ENCODE measurements around the gene LRBA. TPM values are rescaled to one million over a fixed set of nuclear protein-coding genes. Genes with fewer than 3 reads are reported as not detected.

LRBA gene
- total and polyA plus RNA-seq, 2 donors (not counting 1 experiment from before 2014, with no cell fraction given) = 16.4 to 36.7 TPM

- Histone ChIP-seq H3K27ac (ENCODE audit: insufficient read depth, low read length) (no peak overlapping the region), H3K36me3 (ENCODE audit: control insufficient read depth, insufficient read depth, low read length) (no peaks in the 10 kb centered on the region), H3K4me1 (ENCODE audit: control insufficient read depth, extremely low read depth, insufficient read depth, low read length) (peaks cover 3% of the 10 kb centered on the region), H3K9ac (ENCODE audit: insufficient read depth, low read length) (no peak overlapping the region), H3K79me2 (ENCODE audit: control insufficient read depth, insufficient read depth, low read length) (no peaks in the 10 kb centered on the region), H3K9me3 (ENCODE audit: control insufficient read depth, insufficient read depth, low read depth, low read length) (no peaks in the 10 kb centered on the region), H4K20me1 (ENCODE audit: control insufficient read depth, extremely low read depth, insufficient read depth, low read length) (no peaks in the 10 kb centered on the region), H2AFZ (ENCODE audit: low read length) (no peak overlapping the region), H3K4me3 (replicated peaks in 1 of 4; ENCODE audit: control extremely low read depth in 1 of 4, insufficient read depth in 1 of 4, low read depth in 3 of 4, low read length in 4 of 4) (no peak overlapping the region), H3K4me2 (ENCODE audit: extremely low read depth, insufficient read depth, low read length) (no peak overlapping the region), H3K27me3 (ENCODE audit: control insufficient read depth, insufficient read depth, low read length) (no peaks in the 10 kb centered on the region)
- DNase-seq (ENCODE audit: low read depth in 2 of 2) = peak; percentile 90 to 96
- TF ChIP-seq EZH2 (IDR thresholded peaks at IDR 0.05; ENCODE audit: low read length, missing control alignments) = no peak
- TF ChIP-seq, protein P1, sequence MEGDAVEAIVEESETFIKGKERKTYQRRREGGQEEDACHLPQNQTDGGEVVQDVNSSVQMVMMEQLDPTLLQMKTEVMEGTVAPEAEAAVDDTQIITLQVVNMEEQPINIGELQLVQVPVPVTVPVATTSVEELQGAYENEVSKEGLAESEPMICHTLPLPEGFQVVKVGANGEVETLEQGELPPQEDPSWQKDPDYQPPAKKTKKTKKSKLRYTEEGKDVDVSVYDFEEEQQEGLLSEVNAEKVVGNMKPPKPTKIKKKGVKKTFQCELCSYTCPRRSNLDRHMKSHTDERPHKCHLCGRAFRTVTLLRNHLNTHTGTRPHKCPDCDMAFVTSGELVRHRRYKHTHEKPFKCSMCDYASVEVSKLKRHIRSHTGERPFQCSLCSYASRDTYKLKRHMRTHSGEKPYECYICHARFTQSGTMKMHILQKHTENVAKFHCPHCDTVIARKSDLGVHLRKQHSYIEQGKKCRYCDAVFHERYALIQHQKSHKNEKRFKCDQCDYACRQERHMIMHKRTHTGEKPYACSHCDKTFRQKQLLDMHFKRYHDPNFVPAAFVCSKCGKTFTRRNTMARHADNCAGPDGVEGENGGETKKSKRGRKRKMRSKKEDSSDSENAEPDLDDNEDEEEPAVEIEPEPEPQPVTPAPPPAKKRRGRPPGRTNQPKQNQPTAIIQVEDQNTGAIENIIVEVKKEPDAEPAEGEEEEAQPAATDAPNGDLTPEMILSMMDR (conservative IDR thresholded peaks at IDR 0.05 in 1 of 2, IDR thresholded peaks at IDR 0.05 in 1 of 2; ENCODE audit: low read depth in 1 of 2, low read length in 2 of 2) = peak; percentile 4 to 15
These were observed 629.5 kb downstream of the LRBA start for GRCh38 chr4:150385606-150386005.

DNA sequence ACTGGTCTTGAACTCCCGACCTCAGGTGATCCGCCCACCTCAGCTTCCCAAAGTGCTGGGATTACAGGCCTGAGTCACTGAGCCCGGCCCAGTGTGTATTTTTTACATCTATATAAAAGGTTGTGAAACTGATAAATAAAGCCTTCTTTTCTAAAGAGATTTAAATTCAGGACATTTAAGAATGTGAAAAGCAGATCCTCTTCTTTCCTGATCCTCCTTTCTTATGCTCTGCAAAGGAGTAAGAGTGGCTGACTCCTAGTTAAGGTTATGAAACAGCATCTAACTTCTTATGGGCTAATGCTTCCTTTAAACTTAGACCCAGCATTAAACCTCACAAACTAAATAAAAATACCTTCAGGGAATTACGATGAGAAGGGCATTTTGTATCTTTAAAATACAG, 630.8 kb downstream of the LRBA start:
- TF ChIP-seq, protein P1 (conservative IDR thresholded peaks at IDR 0.05 in 1 of 2, IDR thresholded peaks at IDR 0.05 in 1 of 2; ENCODE audit: low read depth in 1 of 2, low read length in 2 of 2) = no peak
- no peak for TF ChIP-seq EZH2 (IDR thresholded peaks at IDR 0.05; ENCODE audit: low read length, missing control alignments)
- no peak overlapping the region for H2AFZ ChIP-seq (ENCODE audit: low read length)
- H3K79me2 ChIP-seq (ENCODE audit: control insufficient read depth, insufficient read depth, low read length) = no peaks in the 10 kb centered on the region
- H3K27me3 ChIP-seq (ENCODE audit: control insufficient read depth, insufficient read depth, low read length) = no peaks in the 10 kb centered on the region
- peaks cover 3% of the 10 kb centered on the region for H3K4me1 ChIP-seq (ENCODE audit: control insufficient read depth, extremely low read depth, insufficient read depth, low read length)
- H3K9me3 ChIP-seq (ENCODE audit: control insufficient read depth, insufficient read depth, low read depth, low read length) = no peaks in the 10 kb centered on the region
- H3K4me3 ChIP-seq (replicated peaks in 1 of 4; ENCODE audit: control extremely low read depth in 1 of 4, insufficient read depth in 1 of 4, low read depth in 3 of 4, low read length in 4 of 4) = no peak overlapping the region
- no peak overlapping the region for H3K27ac ChIP-seq (ENCODE audit: insufficient read depth, low read length)
- no peak for DNase-seq (ENCODE audit: low read depth in 2 of 2)
- H3K36me3 ChIP-seq (ENCODE audit: control insufficient read depth, insufficient read depth, low read length) = no peaks in the 10 kb centered on the region
- no peak overlapping the region for H3K4me2 ChIP-seq (ENCODE audit: extremely low read depth, insufficient read depth, low read length)
- no peaks in the 10 kb centered on the region for H4K20me1 ChIP-seq (ENCODE audit: control insufficient read depth, extremely low read depth, insufficient read depth, low read length)
- no peak overlapping the region for H3K9ac ChIP-seq (ENCODE audit: insufficient read depth, low read length)

GRCh38 chr4:150382028-150382427, 633.1 kb downstream of the LRBA start:
- Histone ChIP-seq H2AFZ (ENCODE audit: low read length) (no peak overlapping the region), H3K4me3 (replicated peaks in 1 of 4; ENCODE audit: control extremely low read depth in 1 of 4, insufficient read depth in 1 of 4, low read depth in 3 of 4, low read length in 4 of 4) (no peak overlapping the region), H3K27me3 (ENCODE audit: control insufficient read depth, insufficient read depth, low read length) (no peaks in the 10 kb centered on the region), H3K27ac (ENCODE audit: insufficient read depth, low read length) (no peak overlapping the region), H3K9ac (ENCODE audit: insufficient read depth, low read length) (no peak overlapping the region), H3K9me3 (ENCODE audit: control insufficient read depth, insufficient read depth, low read depth, low read length) (no peaks in the 10 kb centered on the region), H3K4me2 (ENCODE audit: extremely low read depth, insufficient read depth, low read length) (no peak overlapping the region), H4K20me1 (ENCODE audit: control insufficient read depth, extremely low read depth, insufficient read depth, low read length) (no peaks in the 10 kb centered on the region), H3K4me1 (ENCODE audit: control insufficient read depth, extremely low read depth, insufficient read depth, low read length) (peaks cover 3% of the 10 kb centered on the region), H3K79me2 (ENCODE audit: control insufficient read depth, insufficient read depth, low read length) (no peaks in the 10 kb centered on the region), H3K36me3 (ENCODE audit: control insufficient read depth, insufficient read depth, low read length) (no peaks in the 10 kb centered on the region)
- peak; percentile 2 to 70 for DNase-seq (ENCODE audit: low read depth in 2 of 2)
- TF ChIP-seq, protein P1 (conservative IDR thresholded peaks at IDR 0.05 in 1 of 2, IDR thresholded peaks at IDR 0.05 in 1 of 2; ENCODE audit: low read depth in 1 of 2, low read length in 2 of 2) = no peak
- TF ChIP-seq EZH2 (IDR thresholded peaks at IDR 0.05; ENCODE audit: low read length, missing control alignments) = no peak

Data from fibroblast of lung (primary cell).